Measurements from ENCODE around the gene KLHL29.

- TF ChIP-seq POLR2AphosphoS5 (IDR thresholded peaks at IDR 0.05; ENCODE audit: low read depth, low read length): no peak
- TF ChIP-seq POLR2A (IDR thresholded peaks at IDR 0.05; ENCODE audit: low read depth, low read length): no peak
Measured at GRCh38 chr2:23464156-23464555, 79.2 kb downstream of the KLHL29 start.
